HL-60/S4 treated with retinoic acid at 250 ng/mL for 4 days and 3 days (cell line): ENCODE data around the gene FBXO15.

Experiments used
- in situ Hi-C: fragments of 300-500 bp; cut with MboI; formaldehyde crosslinking; loops from 2 replicates; pipeline ENCODE4 v1.7.0; 2022; ENCODE audit warnings: low sequenced_read_pairs

FBXO15 gene

GRCh38 chr18:74066018-74066417, 81.6 kb downstream of the FBXO15 start:
- in situ Hi-C loops = no loop called here

GRCh38 chr18:74065366-74065765, 82.3 kb downstream of the FBXO15 start:
- in situ Hi-C loops = no loop called here

GRCh38 chr18:74064510-74064909, 83.1 kb downstream of the FBXO15 start:
- in situ Hi-C loops = no loop called here

- in situ Hi-C loops = no loop called here
Observed at GRCh38 chr18:74063557-74063956, 84.1 kb downstream of the FBXO15 start.

GRCh38 chr18:74063023-74063422, 84.6 kb downstream of the FBXO15 start:
- in situ Hi-C loops = no loop called here

GRCh38 chr18:74062037-74062436, 85.6 kb downstream of the FBXO15 start:
- in situ Hi-C loops = no loop called here

GRCh38 chr18:74060579-74060978, 87.1 kb downstream of the FBXO15 start:
- in situ Hi-C loops = no loop called here

- in situ Hi-C loops = no loop called here
Observed at GRCh38 chr18:74050807-74051206, 96.8 kb downstream of the FBXO15 start.

GRCh38 chr18:74040459-74041332, 106.9 kb downstream of the FBXO15 start:
- in situ Hi-C loops = no loop called here

GRCh38 chr18:74040008-74040407, 107.6 kb downstream of the FBXO15 start:
- in situ Hi-C loops = no loop called here

- in situ Hi-C loops = no loop called here
Observed at GRCh38 chr18:74029161-74029560, 118.5 kb downstream of the FBXO15 start.
